Activated T-cell treated with anti-CD3 and anti-CD28 coated beads, Interleukin-2, amount 50 U/mL, for 72 hours (primary cell): ENCODE measurements around the gene ANKS1A. TPM values are rescaled to one million over a fixed set of nuclear protein-coding genes. Genes with fewer than 3 reads are reported as not detected.
"Not testable (repeated sequence)": the region's sequence is repeated elsewhere in the genome, so short reads cannot be mapped to it uniquely, and the experiment has no call there.

Experiments used
- ATAC-seq, 2 donors: fragments of 150-1000 bp; cut with Tn5 transposase; replicated peaks in 1 of 2; 2 replicates each; pipeline ENCODE4 v1.10.0; 2021; ENCODE audit warnings: moderate library complexity in 2 of 2, mild to moderate bottlenecking in 1 of 2
- DNase-seq, 2 donors: peaks; one replicate each; pipeline ENCODE4 v3.0.0; 2021 to 2022; ENCODE audit warnings: mixed read lengths in 1 of 2
- H3K27ac Mint-ChIP-seq: one replicate; pipeline ENCODE4 v1.8.0; 2022; ENCODE audit warnings: mild to moderate bottlenecking, moderate library complexity, mixed read lengths
- H3K27me3 Mint-ChIP-seq: one replicate; pipeline ENCODE4 v1.8.0; 2022; ENCODE audit warnings: low read depth, mixed read lengths
- H3K36me3 Mint-ChIP-seq, 2 donors: one replicate each; pipeline ENCODE4 v1.8.0; 2022; ENCODE audit warnings: mixed read lengths in 2 of 2, mild to moderate bottlenecking in 1 of 2; ENCODE audit not compliant: insufficient read depth in 2 of 2
- H3K4me1 Mint-ChIP-seq: one replicate; pipeline ENCODE4 v1.8.0; 2022; ENCODE audit warnings: low read depth, mixed read lengths
- H3K4me3 Mint-ChIP-seq, 2 donors: one replicate each; pipeline ENCODE4 v1.8.0; 2022; ENCODE audit warnings: mild to moderate bottlenecking in 2 of 2, mixed read lengths in 2 of 2, moderate library complexity in 2 of 2
- H3K9me3 Mint-ChIP-seq, 2 donors: one replicate each; pipeline ENCODE4 v1.8.0; 2022; ENCODE audit warnings: mixed read lengths in 2 of 2
- total RNA-seq, 2 donors: library from RNA; stranded (reverse); gene quantifications; one replicate each; pipeline ENCODE4 v1.2.3, GENCODE V29; 2022

Gene ANKS1A
- total RNA-seq, 2 donors from 2014 or later = 9.2 to 9.6 TPM

DNA sequence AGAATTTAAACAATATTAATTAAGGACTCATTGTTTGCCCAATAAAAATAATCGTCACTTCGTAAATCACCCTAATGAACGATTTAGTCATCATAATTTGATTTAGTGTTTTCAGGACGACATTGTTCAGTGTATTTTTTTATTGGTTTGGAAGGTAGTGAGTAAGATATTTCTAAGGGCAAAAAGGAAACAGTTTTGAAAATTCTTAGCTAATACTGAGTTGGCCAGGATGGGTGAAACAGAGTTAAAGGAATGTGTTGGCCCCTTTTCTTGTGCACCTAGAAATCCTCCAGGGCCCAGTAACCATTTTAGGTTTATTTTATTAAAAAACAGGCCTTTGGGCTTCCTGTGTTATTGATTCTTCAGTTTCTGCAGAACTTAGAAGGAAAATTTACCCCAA, 25.3 kb downstream of the ANKS1A start:
- peaks cover 21% of the 10 kb centered on the region for H3K27me3 Mint-ChIP-seq
- H3K9me3 Mint-ChIP-seq = no peaks in the 10 kb centered on the region
- no peak overlapping the region for H3K4me3 Mint-ChIP-seq
- H3K4me1 Mint-ChIP-seq = peaks cover 28% of the 10 kb centered on the region
- DNase-seq (no peak), ATAC-seq (no peak)
- no peaks in the 10 kb centered on the region for H3K36me3 Mint-ChIP-seq
- H3K27ac Mint-ChIP-seq = no peak overlapping the region

DNA sequence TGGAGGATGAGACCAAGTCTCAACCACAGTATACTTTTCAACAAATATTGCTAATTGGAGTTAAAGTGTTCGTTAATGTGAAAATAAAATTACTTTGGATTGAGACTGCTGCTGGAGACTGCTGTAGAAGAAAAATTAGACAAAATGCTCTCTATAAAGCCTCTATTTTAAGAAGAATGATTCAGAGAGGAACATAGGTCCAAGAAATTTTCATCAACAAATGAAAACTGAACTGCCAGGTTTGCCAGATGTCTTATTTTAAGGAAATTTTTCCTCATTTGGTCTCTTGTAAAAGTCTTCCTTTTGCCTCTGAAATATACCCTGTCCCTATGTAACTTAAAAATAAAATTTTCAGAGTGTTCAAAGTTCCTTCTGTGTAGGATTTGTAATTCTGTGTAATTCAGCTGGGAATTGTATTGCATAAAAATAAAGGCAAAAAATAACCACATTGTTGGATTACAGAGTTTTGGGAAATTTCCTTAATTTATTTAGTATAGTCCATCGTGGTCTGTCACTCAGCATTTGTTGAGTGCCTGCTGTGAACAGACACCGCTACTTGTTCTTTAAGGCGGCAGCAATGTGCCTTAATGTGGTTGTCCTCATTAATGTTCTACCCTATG, 27.4 kb downstream of the ANKS1A start:
- Mint-ChIP-seq H3K4me1 (peaks cover 27% of the 10 kb centered on the region), H3K27ac (no peak overlapping the region), H3K27me3 (peaks cover 3% of the 10 kb centered on the region), H3K9me3 (no peaks in the 10 kb centered on the region), H3K4me3 (no peak overlapping the region), H3K36me3 (no peaks in the 10 kb centered on the region)
- ATAC-seq (no peak), DNase-seq (no peak)

DNA sequence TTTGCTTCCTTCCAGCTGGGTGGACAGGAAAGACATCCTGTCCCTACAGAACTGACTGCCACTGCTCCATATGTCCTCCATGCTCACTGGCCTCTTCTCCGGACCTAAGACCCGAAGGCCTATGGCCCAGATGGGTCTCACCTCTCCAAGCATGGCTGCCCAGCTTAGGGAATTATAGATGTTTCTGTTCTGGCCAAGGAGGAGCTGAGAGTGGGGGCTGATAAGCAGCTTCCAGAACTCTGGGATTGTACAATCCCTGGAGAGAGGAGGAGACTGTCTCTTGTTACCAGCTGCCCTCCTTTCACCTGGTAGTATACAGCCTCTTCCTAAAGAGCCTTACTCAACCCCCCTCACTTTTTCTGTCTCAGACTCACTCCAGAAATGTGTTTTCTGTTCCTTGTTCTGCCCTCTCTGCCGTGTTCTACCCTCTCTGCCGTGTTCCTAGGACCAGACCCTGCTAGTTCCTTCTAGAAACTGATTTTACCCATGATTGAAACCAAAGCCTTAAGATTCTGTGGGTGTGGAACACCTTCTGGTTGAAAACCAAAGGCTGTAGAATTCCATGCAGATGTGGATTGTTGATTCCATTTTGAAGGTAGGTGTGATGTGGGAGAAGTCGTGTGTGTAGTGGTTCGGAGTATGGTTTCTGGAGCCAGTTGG, 28.7 kb downstream of the ANKS1A start:
- Mint-ChIP-seq H3K4me3 (no peak overlapping the region), H3K36me3 (no peaks in the 10 kb centered on the region), H3K9me3 (no peaks in the 10 kb centered on the region), H3K27me3 (no peaks in the 10 kb centered on the region), H3K27ac (no peak overlapping the region), H3K4me1 (peaks cover 14% of the 10 kb centered on the region)
- DNase-seq (no peak), ATAC-seq (no peak)

DNA sequence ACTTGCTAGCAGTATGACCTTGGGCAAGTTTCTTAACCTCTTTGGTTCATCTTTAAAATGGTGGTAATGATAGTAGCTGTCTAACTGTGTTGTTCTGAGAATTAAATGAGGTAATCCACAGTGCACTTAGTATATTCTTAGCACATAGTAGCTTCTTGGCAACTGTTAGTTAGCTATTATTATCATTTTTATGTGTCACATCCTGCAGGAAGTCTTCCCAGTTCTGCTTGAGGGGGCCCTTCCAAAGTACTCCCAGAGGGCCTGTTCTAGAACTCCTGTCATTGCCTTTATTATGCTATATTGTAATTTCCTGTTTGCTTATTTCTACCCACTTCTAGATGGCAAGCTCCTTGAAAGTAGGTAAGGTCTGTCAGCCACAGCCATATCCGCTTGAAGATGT, 30.6 kb downstream of the ANKS1A start:
- Mint-ChIP-seq H3K36me3 (no peaks in the 10 kb centered on the region), H3K4me1 (no peaks in the 10 kb centered on the region), H3K4me3 (no peak overlapping the region), H3K27me3 (no peaks in the 10 kb centered on the region), H3K27ac (no peak overlapping the region), H3K9me3 (no peaks in the 10 kb centered on the region)
- ATAC-seq (no peak), DNase-seq (no peak)

DNA sequence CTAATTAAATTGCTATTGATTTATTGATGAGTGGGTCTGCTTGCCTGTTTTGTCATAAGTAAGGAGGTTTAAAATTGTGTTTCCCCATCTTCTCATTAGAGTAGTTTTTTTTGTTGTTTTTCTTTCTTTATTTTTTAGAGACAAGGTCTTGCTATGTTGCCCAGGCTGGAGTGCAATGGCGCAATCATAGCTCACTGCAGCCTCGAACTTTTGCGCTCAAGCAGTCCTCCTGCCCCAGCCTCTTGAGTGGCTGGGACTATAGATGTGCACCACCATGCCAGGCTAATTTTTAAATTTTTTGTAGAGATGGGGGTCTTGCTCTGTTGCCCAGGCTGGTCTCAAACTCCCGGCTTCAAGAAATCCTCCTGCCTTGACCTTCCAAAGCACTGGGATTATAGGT, 31.0 kb downstream of the ANKS1A start:
- no peak for DNase-seq
- H3K36me3 Mint-ChIP-seq = no peaks in the 10 kb centered on the region
- H3K27me3 Mint-ChIP-seq = no peaks in the 10 kb centered on the region
- no peak for ATAC-seq
- H3K27ac Mint-ChIP-seq = no peak overlapping the region
- no peaks in the 10 kb centered on the region for H3K4me1 Mint-ChIP-seq
- H3K4me3 Mint-ChIP-seq = no peak overlapping the region
- no peaks in the 10 kb centered on the region for H3K9me3 Mint-ChIP-seq

DNA sequence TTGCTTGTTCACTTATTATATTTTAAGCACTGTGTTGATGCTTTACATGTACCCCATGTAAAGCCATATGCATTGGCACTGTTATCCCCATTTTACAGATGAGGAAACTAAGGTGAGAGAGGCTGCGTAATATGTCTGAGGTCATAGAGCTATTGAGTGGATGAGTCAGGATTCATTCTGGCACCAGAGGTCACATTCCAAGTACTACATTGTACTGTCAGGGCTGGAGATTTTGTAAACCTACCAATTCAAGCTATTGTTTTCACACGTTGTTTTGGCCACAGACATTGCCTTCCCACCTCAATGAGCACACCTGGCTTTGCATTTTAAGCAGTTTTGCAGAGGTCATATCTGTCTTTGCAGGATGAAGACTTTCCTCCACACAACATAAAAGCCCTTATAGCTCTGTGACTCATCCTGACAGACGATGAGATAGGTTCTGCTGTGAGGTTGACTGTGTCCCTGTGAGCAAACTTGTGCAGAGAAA, 33.2 kb downstream of the ANKS1A start:
- ATAC-seq = peak; percentile 69 to 72
- Mint-ChIP-seq H3K4me3 (no peak overlapping the region), H3K27ac (no peak overlapping the region), H3K4me1 (no peaks in the 10 kb centered on the region), H3K9me3 (no peaks in the 10 kb centered on the region), H3K27me3 (no peaks in the 10 kb centered on the region), H3K36me3 (no peaks in the 10 kb centered on the region)
- no peak for DNase-seq

DNA sequence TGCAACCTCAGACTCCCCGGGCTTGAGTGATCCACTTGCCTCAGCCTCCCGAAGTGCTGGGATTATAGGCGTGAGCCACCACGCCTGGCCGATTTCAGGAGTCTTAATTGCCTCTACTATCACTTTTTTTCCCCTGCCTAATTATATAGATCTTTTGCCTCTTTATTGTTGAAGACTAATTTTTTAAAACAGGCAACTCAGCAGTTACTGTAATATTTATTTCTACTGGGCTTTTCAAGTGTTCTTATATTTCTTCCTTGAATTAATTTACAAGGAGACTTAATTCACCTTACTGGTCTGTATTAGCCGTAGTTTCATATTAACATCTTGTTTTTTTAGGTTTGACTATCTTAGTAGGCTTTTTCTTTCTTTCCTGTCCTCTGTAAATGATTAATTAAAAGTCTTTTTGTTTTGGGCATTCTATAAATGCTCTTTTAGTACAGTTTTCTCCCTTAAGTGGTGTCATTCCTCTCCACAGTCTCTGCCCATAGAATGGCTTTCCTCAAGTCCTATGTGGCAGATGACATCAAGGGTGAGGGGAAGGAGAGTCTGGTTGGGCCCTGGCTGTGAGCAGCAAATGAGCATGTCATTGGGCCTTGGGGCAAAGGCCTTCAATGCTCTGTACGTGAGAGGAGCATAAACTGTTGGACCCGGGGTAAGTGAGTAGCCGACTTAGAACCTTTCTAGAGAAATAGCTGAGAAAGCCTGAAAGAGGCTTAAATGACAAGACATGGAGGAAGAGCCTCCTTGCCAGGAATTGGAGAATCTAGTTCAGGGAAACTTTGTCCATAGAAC, 36.0 kb downstream of the ANKS1A start:
- Mint-ChIP-seq H3K4me3 (no peak overlapping the region), H3K9me3 (no peaks in the 10 kb centered on the region), H3K27me3 (no peaks in the 10 kb centered on the region), H3K27ac (no peak overlapping the region), H3K36me3 (no peaks in the 10 kb centered on the region), H3K4me1 (no peaks in the 10 kb centered on the region)
- ATAC-seq (no peak), DNase-seq (no peak)

DNA sequence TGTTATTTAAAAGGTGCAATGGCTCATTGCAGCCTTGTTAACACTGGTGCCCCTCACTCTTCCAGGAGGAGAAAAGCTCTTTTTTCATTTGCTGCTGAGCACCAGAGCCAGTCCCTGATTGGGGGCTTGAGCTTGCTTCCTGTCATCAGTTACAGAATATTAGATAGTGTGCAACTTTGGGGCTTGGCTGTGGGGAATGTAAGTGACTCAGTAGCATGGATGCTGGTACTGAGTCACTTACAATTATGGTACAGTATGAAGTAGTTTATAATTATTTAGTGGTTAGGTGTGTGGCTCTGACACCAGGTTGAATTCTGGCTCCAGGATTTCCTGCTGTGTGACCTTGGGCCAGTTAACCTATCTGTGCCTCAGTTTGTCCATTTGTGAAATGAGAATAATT, 37.6 kb downstream of the ANKS1A start:
- Mint-ChIP-seq H3K36me3 (no peaks in the 10 kb centered on the region), H3K4me1 (no peaks in the 10 kb centered on the region), H3K27ac (no peak overlapping the region), H3K9me3 (no peaks in the 10 kb centered on the region), H3K27me3 (no peaks in the 10 kb centered on the region), H3K4me3 (no peak overlapping the region)
- DNase-seq (no peak), ATAC-seq (no peak)

DNA sequence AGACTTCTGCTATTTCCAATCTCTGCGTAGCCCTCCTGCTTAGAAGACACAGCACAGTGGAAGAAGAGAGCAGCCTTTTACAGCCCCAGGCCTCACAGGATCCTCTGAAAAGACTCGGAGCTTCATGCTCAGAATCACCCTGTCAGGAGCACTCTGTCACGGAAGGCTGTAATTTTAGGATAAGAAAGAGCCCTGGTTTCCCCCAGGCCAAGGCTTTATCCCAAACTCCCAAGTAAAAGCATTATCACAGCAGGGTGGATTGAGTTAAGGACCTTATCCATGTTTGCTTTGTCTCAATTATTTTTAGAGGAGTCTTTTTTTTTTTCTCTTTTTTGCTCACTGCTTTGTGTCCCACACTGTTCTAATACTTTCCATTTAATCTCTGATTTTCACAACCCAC, 39.2 kb downstream of the ANKS1A start:
- H3K4me1 Mint-ChIP-seq = no peaks in the 10 kb centered on the region
- H3K4me3 Mint-ChIP-seq = no peak overlapping the region
- no peaks in the 10 kb centered on the region for H3K9me3 Mint-ChIP-seq
- no peaks in the 10 kb centered on the region for H3K36me3 Mint-ChIP-seq
- no peaks in the 10 kb centered on the region for H3K27me3 Mint-ChIP-seq
- DNase-seq (no peak), ATAC-seq (no peak)
- H3K27ac Mint-ChIP-seq = no peak overlapping the region

DNA sequence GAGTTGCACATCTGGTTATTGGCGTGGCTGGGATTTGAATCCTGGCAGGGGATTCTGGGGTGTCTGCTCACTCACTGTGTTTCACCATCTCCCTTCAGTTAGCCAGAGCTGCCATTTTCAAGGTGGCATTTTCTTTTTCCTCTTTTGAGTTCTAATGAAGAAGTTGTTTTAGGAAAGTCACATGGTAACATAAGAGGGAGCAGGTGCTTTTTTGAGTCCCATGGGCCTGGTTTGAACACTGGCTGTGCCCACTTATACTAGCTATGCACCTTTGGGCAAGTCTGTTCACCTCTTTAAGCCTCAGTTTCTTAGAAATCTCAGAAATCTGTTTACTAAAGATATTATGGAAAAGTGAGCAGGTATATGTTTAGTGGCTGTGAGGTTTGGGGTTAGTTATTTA, 39.6 kb downstream of the ANKS1A start:
- Mint-ChIP-seq H3K36me3 (no peaks in the 10 kb centered on the region), H3K27me3 (no peaks in the 10 kb centered on the region), H3K9me3 (no peaks in the 10 kb centered on the region), H3K4me3 (no peak overlapping the region), H3K4me1 (no peaks in the 10 kb centered on the region), H3K27ac (no peak overlapping the region)
- ATAC-seq (no peak), DNase-seq (no peak)

DNA sequence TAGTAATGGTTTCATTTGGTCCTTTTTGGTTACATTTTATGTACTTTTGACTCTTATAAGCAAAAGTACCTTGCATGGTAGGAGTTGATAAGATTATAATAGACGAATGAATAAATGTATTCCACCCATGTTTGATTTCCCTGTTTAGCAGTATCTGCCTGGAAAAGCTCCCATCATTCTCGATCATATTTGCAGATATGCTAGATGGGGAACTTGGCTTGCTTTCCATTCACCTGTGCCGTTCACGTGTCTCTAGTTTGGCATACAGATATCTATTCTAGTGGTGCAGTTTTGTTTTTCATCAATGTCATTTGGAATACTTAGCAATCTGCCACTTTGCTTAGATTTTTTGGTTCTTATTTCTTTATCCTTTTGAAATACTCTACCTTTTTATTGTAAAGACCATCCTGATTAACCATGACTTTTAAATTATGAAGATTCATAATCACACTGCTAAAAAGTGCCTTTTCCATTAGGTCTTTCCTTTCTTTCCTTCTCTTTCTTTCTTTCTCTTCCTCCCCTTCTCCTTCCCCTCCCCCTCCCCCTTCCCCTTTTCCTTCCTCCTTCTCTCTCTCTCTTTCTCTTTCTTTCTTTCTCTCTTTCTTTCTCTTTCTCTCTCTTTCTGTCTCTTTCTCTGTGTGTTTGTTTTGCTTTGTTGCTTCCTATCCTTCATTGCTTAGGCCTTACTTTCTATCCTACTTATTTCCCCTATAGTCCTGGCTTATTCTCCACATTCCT, 40.4 kb downstream of the ANKS1A start:
- no peak overlapping the region for H3K4me3 Mint-ChIP-seq
- H3K36me3 Mint-ChIP-seq = no peaks in the 10 kb centered on the region
- H3K4me1 Mint-ChIP-seq = no peaks in the 10 kb centered on the region
- ATAC-seq = no peak
- no peak overlapping the region for H3K27ac Mint-ChIP-seq
- no peak for DNase-seq
- H3K27me3 Mint-ChIP-seq = no peaks in the 10 kb centered on the region
- H3K9me3 Mint-ChIP-seq = no peaks in the 10 kb centered on the region

DNA sequence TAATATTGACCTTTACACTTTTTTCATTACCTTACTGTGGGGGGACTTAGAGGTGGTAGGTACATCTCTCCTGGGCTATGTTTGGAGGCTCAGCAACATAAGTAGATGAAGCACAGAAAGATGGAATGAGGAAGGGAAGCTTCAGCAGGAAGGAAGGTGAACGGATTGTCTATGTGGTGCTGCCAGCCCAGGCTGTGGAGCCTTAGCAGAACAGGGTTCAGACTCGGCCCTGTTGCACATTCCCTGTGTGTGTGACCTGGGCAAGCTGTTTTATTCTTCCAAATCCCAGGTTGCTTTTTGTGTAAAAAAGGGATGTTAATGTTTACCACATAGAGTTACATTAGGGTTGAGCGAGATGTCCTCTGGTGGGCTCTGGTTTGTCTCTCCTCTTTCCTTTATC, 41.2 kb downstream of the ANKS1A start:
- Mint-ChIP-seq H3K27ac (no peak overlapping the region), H3K4me1 (no peaks in the 10 kb centered on the region), H3K36me3 (no peaks in the 10 kb centered on the region), H3K27me3 (no peaks in the 10 kb centered on the region), H3K9me3 (no peaks in the 10 kb centered on the region), H3K4me3 (no peak overlapping the region)
- DNase-seq = no peak
- ATAC-seq = no peak

DNA sequence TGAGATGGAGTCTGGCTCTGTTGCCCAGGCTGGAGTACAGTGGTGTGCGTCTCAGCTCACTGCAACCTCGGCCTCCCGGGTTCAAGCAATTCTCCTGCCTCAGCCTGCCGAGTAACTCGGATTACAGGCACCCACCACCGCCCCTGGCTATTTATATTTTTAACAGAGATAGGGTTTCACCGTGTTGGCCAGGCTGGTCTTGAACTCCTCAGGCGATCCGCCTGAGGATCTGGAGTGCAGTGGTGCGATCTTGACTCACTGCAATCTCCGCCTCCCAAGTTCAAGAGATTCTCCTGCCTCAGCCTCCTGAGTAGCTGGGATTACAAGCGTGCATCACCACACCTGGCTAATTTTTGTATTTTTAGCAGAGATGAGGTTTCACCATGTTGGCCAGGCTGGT, 43.1 kb downstream of the ANKS1A start:
- not testable (repeated sequence) for H3K9me3 Mint-ChIP-seq, H3K4me3 Mint-ChIP-seq, H3K27ac Mint-ChIP-seq, ATAC-seq, DNase-seq, H3K36me3 Mint-ChIP-seq, H3K4me1 Mint-ChIP-seq, H3K27me3 Mint-ChIP-seq
